Neural cell (in vitro differentiated cells): ENCODE data around the gene VPREB1. TPM values are rescaled to one million over a fixed set of nuclear protein-coding genes. Genes with fewer than 3 reads are reported as not detected.

Source experiments
- H2AFZ ChIP-seq: fragments of 200-600, 300-800 bp; sonication (generic), shearing (Covaris generic); 2 replicates; pipeline ENCODE4 v1.6.0; 2014; ENCODE audit warnings: low read depth, mild to moderate bottlenecking, antibody characterized with exemption, low read length, moderate library complexity
- H3F3A ChIP-seq: fragments of 200-600 bp; shearing (Covaris generic); 2 replicates; pipeline ENCODE4 v1.6.1; 2016; ENCODE audit warnings: mild to moderate bottlenecking, moderate library complexity, mixed read lengths, antibody characterized with exemption, low read length; ENCODE audit not compliant: insufficient read depth, poor library complexity, severe bottlenecking
- H3K27ac ChIP-seq: fragments of 200-600, 300-800 bp; sonication (generic), shearing (Covaris generic); 2 replicates; pipeline ENCODE4 v1.5.1; 2014; ENCODE audit warnings: mild to moderate bottlenecking, low read length, moderate library complexity
- H3K27me3 ChIP-seq: fragments of 300-800, 200-600 bp; sonication (generic), shearing (Covaris generic); 2 replicates; pipeline ENCODE4 v1.6.0; 2014; ENCODE audit warnings: mild to moderate bottlenecking, low read depth, low read length, moderate library complexity; ENCODE audit not compliant: insufficient read depth
- H3K36me3 ChIP-seq: fragments of 300-800, 200-600 bp; sonication (generic), shearing (Covaris generic); 2 replicates; pipeline ENCODE4 v1.5.1; 2014; ENCODE audit warnings: mild to moderate bottlenecking, antibody characterized with exemption, low read length, moderate library complexity; ENCODE audit not compliant: insufficient read depth
- H3K4me2 ChIP-seq: fragments of 300-800, 200-600 bp; sonication (generic), shearing (Covaris generic); 2 replicates; pipeline ENCODE4 v1.6.0; 2014; ENCODE audit warnings: mild to moderate bottlenecking, low read length
- H3K4me3 ChIP-seq: fragments of 300-800, 200-600 bp; sonication (generic), shearing (Covaris generic); 2 replicates; pipeline ENCODE4 v1.5.1; 2014; ENCODE audit warnings: mild to moderate bottlenecking, low read length, moderate library complexity
- H3K79me2 ChIP-seq: fragments of 200-600 bp; shearing (Covaris generic); replicated peaks from 2 replicates; pipeline ENCODE4 v1.6.0; 2014; ENCODE audit warnings: mild to moderate bottlenecking, low read length, moderate library complexity; ENCODE audit not compliant: insufficient read depth
- H3K9ac ChIP-seq: fragments of 300-800, 200-600 bp; sonication (generic), shearing (Covaris generic); 2 replicates; pipeline ENCODE4 v1.6.1; 2016; ENCODE audit warnings: mild to moderate bottlenecking, low read length, mixed read lengths
- H3K9me2 ChIP-seq: fragments of 200-600 bp; shearing (Covaris generic); 2 replicates; pipeline ENCODE4 v1.6.1; 2016; ENCODE audit warnings: mild to moderate bottlenecking, low read length, mixed read lengths; ENCODE audit not compliant: insufficient read depth
- H3K9me3 ChIP-seq: fragments of 200-600, 300-800 bp; sonication (generic), shearing (Covaris generic); 2 replicates; pipeline ENCODE4 v1.6.1; 2016; ENCODE audit warnings: mild to moderate bottlenecking, mixed run types, low read length, moderate library complexity, mixed read lengths
- H4K20me1 ChIP-seq: fragments of 200-600 bp; shearing (Covaris generic); 2 replicates; pipeline ENCODE4 v1.6.1; 2016; ENCODE audit warnings: mild to moderate bottlenecking, mixed run types; ENCODE audit not compliant: insufficient read depth
- EP300 ChIP-seq: fragments of 450-650 bp; conservative IDR thresholded peaks from 2 replicates; pipeline ENCODE4 v1.6.1; 2014; ENCODE audit warnings: antibody characterized with exemption, mild to moderate bottlenecking, moderate library complexity; ENCODE audit not compliant: poor library complexity, severe bottlenecking
- EZH2 ChIP-seq: fragments of 200-600, 300-800 bp; shearing (Covaris generic), sonication (generic); IDR thresholded peaks from 2 replicates; pipeline ENCODE4 v1.6.1; 2014; ENCODE audit warnings: antibody characterized with exemption, low read length, borderline replicate concordance, mild to moderate bottlenecking; ENCODE audit not compliant: insufficient read depth, poor library complexity, severe bottlenecking
- MXI1 ChIP-seq: fragments of 450-650 bp; conservative IDR thresholded peaks from 2 replicates; pipeline ENCODE4 v1.6.1; 2014; ENCODE audit warnings: antibody characterized with exemption, mild to moderate bottlenecking; ENCODE audit not compliant: poor library complexity, severe bottlenecking
- POLR2AphosphoS5 ChIP-seq: IDR thresholded peaks from 2 replicates; pipeline ENCODE4 v1.6.1; 2012
- RAD21 ChIP-seq: fragments of 450-650 bp; conservative IDR thresholded peaks from 2 replicates; pipeline ENCODE4 v1.6.1; 2014; ENCODE audit warnings: antibody characterized with exemption, mild to moderate bottlenecking, moderate library complexity
- SMC3 ChIP-seq: fragments of 450-650 bp; conservative IDR thresholded peaks from 2 replicates; pipeline ENCODE4 v1.6.1; 2014; ENCODE audit warnings: antibody characterized with exemption, mild to moderate bottlenecking, moderate library complexity; ENCODE audit not compliant: poor library complexity
- TAF1 ChIP-seq: IDR thresholded peaks from 2 replicates; pipeline ENCODE4 v1.6.1; 2012; ENCODE audit warnings: low read depth
- polyA plus RNA-seq: library from polyadenylated mRNA; depleted of rRNA; stranded (reverse); fragments of >200 nt; gene quantifications from 2 replicates; pipeline ENCODE4 v1.2.3, GENCODE V29; 2014
- TF ChIP-seq, protein P1 (sequence below): fragments of 450-650 bp; IDR thresholded peaks from 2 replicates; pipeline ENCODE4 v1.5.1; 2014; ENCODE audit warnings: antibody characterized with exemption, mild to moderate bottlenecking, moderate library complexity; ENCODE audit not compliant: poor library complexity, severe bottlenecking
- TF ChIP-seq, protein P2 (sequence below): IDR thresholded peaks from 2 replicates; pipeline ENCODE4 v1.6.1; 2012; ENCODE audit warnings: borderline replicate concordance

The VPREB1 gene
- polyA plus RNA-seq, 1 donor from 2014 or later = not detected

DNA sequence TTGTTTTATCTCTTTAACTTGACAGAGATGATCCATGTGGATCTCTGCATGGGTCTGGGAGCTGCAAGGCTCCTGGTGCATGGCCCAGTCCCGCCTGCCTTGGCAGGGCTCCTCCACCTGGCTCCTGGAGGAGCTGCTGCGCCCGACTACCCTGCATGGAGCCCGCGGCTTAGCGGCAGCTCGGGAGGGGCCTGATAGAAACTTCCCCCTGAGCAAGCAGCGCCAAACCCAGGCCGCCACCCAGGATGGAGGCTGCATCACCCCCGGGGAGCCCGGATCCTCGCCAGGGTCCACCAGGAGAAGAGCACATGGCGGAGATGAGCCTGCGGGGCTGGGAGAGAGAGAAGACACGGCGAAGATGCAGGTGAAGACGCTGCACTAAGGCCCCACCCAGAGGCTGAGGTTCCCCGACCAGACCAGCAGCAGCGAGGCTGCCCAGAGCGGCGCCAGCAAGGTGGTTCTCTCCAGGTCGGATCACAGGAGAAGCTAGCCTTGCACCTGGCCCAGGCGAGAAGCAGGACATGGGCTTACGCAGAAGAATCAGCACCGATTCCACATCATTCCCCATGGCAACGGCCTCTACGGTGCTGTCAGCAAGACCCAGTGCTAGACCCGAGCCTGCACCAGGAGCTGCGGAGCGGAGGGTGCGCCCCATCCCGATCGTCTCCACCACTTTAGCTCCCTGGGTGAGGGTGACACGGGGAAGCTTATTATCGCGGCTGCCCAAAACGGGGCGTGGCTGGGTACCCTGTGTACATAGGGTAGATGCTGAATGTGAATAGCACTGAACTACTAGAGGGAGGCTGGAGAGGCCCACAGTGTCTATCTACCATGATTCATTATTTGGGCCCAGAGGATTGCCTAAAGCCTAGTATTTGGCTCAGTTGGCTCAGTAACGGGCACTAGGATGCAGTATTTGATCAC, 41.3 kb upstream of the VPREB1 start:
- Histone ChIP-seq H3K79me2 (no peaks in the 10 kb centered on the region), H4K20me1 (no peaks in the 10 kb centered on the region), H3K36me3 (no peaks in the 10 kb centered on the region), H3K9ac (no peak overlapping the region), H3K27me3 (peaks cover 29% of the 10 kb centered on the region), H3K27ac (no peak overlapping the region), H3K9me3 (no peaks in the 10 kb centered on the region), H3K4me2 (no peak overlapping the region), H3F3A (no peaks in the 10 kb centered on the region), H3K4me3 (no peak overlapping the region), H2AFZ (no peak overlapping the region), H3K9me2 (no peaks in the 10 kb centered on the region)
- no peak for TF ChIP-seq POLR2AphosphoS5
- no peak for TF ChIP-seq SMC3
- no peak for TF ChIP-seq EP300
- TF ChIP-seq, protein P1, sequence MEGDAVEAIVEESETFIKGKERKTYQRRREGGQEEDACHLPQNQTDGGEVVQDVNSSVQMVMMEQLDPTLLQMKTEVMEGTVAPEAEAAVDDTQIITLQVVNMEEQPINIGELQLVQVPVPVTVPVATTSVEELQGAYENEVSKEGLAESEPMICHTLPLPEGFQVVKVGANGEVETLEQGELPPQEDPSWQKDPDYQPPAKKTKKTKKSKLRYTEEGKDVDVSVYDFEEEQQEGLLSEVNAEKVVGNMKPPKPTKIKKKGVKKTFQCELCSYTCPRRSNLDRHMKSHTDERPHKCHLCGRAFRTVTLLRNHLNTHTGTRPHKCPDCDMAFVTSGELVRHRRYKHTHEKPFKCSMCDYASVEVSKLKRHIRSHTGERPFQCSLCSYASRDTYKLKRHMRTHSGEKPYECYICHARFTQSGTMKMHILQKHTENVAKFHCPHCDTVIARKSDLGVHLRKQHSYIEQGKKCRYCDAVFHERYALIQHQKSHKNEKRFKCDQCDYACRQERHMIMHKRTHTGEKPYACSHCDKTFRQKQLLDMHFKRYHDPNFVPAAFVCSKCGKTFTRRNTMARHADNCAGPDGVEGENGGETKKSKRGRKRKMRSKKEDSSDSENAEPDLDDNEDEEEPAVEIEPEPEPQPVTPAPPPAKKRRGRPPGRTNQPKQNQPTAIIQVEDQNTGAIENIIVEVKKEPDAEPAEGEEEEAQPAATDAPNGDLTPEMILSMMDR = no peak
- TF ChIP-seq EZH2 = no peak
- no peak for TF ChIP-seq TAF1
- TF ChIP-seq, protein P2, sequence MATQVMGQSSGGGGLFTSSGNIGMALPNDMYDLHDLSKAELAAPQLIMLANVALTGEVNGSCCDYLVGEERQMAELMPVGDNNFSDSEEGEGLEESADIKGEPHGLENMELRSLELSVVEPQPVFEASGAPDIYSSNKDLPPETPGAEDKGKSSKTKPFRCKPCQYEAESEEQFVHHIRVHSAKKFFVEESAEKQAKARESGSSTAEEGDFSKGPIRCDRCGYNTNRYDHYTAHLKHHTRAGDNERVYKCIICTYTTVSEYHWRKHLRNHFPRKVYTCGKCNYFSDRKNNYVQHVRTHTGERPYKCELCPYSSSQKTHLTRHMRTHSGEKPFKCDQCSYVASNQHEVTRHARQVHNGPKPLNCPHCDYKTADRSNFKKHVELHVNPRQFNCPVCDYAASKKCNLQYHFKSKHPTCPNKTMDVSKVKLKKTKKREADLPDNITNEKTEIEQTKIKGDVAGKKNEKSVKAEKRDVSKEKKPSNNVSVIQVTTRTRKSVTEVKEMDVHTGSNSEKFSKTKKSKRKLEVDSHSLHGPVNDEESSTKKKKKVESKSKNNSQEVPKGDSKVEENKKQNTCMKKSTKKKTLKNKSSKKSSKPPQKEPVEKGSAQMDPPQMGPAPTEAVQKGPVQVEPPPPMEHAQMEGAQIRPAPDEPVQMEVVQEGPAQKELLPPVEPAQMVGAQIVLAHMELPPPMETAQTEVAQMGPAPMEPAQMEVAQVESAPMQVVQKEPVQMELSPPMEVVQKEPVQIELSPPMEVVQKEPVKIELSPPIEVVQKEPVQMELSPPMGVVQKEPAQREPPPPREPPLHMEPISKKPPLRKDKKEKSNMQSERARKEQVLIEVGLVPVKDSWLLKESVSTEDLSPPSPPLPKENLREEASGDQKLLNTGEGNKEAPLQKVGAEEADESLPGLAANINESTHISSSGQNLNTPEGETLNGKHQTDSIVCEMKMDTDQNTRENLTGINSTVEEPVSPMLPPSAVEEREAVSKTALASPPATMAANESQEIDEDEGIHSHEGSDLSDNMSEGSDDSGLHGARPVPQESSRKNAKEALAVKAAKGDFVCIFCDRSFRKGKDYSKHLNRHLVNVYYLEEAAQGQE = no peak
- no peak for TF ChIP-seq RAD21
- no peak for TF ChIP-seq MXI1

DNA sequence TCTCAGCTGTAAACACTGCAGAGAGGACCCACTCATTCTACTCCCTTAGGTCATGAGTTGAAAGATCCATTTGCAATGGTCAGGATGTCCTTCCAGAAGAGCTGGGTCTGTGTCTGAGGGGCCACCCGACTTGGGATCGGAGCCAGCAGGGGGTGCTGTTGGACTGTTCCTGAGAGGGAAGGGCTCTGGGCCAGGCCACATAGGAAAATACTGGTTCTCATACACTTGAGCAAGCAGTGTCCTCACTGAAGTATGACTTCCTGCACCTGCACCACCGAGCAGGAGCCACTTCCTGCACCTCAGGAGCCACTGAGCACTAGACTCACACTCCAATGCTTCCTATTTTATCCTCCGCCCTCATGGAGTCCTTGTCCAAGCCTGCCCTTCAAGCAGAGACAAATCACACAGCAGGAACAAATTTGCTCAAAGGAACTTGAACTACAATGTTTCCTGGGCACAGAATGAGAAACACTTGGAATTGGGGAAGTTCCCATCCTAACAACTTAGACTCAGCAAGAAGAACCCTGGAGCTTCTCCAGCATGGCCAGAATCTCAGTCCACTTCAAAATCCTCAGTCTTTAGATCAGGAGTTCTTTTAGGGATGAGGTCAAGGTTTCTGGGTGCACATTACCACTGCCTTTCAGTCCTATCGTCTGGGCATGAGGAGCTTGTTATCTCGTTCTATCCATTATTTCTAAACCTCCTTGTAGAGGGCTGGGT, 36.6 kb upstream of the VPREB1 start:
- TF ChIP-seq, protein P1 = peak; percentile 25
- TF ChIP-seq TAF1 (no peak), RAD21 (peak; percentile 17), EP300 (no peak)
- TF ChIP-seq, protein P2 = no peak
- peaks cover 59% of the 10 kb centered on the region for H3K27me3 ChIP-seq

More for the DNA sequence above, 36.6 kb upstream of the VPREB1 start:
- Histone ChIP-seq H3K79me2 (no peaks in the 10 kb centered on the region), H2AFZ (no peak overlapping the region), H4K20me1 (no peaks in the 10 kb centered on the region), H3K4me2 (no peak overlapping the region), H3K9me3 (no peaks in the 10 kb centered on the region), H3K9ac (no peak overlapping the region), H3K36me3 (no peaks in the 10 kb centered on the region), H3K27ac (no peak overlapping the region), H3K9me2 (no peaks in the 10 kb centered on the region), H3K4me3 (no peak overlapping the region), H3F3A (no peaks in the 10 kb centered on the region)
